ENCODE data around the gene NEMP1. TPM values are rescaled to one million over a fixed set of nuclear protein-coding genes. Genes with fewer than 3 reads are reported as not detected.

NEMP1 gene
- total and polyA plus RNA-seq, 2 of the 8 experiments (the other 6 are each of a cell fraction or from before 2014, with no cell fraction given) = 30.1 to 43.2 TPM

DNA sequence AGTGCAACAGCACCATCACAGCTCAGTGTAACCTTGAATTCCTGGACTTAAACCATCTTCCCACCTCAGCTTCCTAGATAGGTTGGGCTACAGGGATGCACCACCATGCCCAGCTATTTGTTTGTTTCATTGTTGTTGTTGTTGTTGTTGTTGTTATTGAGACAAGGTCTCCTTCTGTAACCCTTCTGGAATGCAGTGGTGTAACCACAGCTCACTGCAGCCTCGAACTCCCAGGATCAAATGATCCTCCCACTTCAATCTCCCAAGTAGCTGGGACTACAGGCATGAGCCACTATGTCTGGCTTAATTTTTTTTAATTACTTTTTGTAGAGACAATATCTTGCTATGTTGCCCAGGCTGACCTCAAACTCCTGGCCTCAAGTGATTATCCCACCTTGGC is 1.2 kb upstream of the NEMP1 start:
- Histone ChIP-seq H4K91ac (replicated peaks; ENCODE audit: insufficient read length, low read length) (no peak overlapping the region), H3K79me2 (ENCODE audit: control insufficient read depth in 1 of 2, insufficient read depth in 2 of 2, low read length in 2 of 2) (peaks cover 0 to 20% of the 10 kb centered on the region in 2 experiments; a peak in 2 of 4 replicates), H2BK12ac (ENCODE audit: low read depth, low read length) (0 out of 2 replicates have a peak overlapping the region, but pooled peaks have one; percentile 33), H3K79me1 (ENCODE audit: low read depth, low read length) (no peaks in the 10 kb centered on the region), H3K18ac (ENCODE audit: extremely low read depth, low read length) (no peak overlapping the region), H3K9me3 (ENCODE audit: insufficient read depth in 2 of 2, low read depth in 1 of 2, low read length in 1 of 2) (no peaks in the 10 kb centered on the region), H2BK5ac (ENCODE audit: low read depth, low read length) (no peak overlapping the region), H3K56ac (replicated peaks; ENCODE audit: insufficient read length, low read depth, low read length) (no peak overlapping the region), H4K20me1 (replicated peaks in 1 of 2; ENCODE audit: control insufficient read depth in 1 of 2, insufficient read depth in 2 of 2, low read length in 2 of 2) (no peaks in the 10 kb centered on the region), H2BK120ac (replicated peaks; ENCODE audit: low read depth, low read length) (no peak overlapping the region), H3K23me2 (ENCODE audit: low read depth, low read length) (peaks cover 3% of the 10 kb centered on the region; the same call in 1 of the 2 replicates), H3K14ac (ENCODE audit: insufficient read length) (no peak overlapping the region), H3K9ac (replicated peaks in 1 of 4; ENCODE audit: extremely low read depth in 1 of 4, low read depth in 3 of 4, low read length in 3 of 4) (no peak overlapping the region), H4K5ac (ENCODE audit: insufficient read length, low read depth, low read length) (no peak overlapping the region), H3K4me1 (replicated peaks in 1 of 4; ENCODE audit: control insufficient read depth in 3 of 4, insufficient read depth in 4 of 4, low read length in 3 of 4) (peaks cover 0 to 3% (median 0%) of the 10 kb centered on the region in 4 experiments; a peak in 1 of 7 replicates), H2BK15ac (ENCODE audit: low read length) (peak overlapping the region; percentile 97; the same call in 1 of the 2 replicates), H3K36me3 (ENCODE audit: control insufficient read depth in 2 of 4, insufficient read depth in 4 of 4, low read length in 3 of 4) (peaks cover 0 to 8% (median 0%) of the 10 kb centered on the region in 4 experiments; a peak in 1 of 8 replicates), H3K23ac (ENCODE audit: insufficient read length) (no peak overlapping the region), H3K4me2 (ENCODE audit: insufficient read depth in 1 of 2, low read depth in 2 of 2, low read length in 2 of 2) (no peak overlapping the region; a peak in 2 of 4 replicates), H4K8ac (ENCODE audit: extremely low read depth, insufficient read depth, low read length) (no peak overlapping the region), H2BK20ac (ENCODE audit: low read length) (no peak overlapping the region), H2AFZ (ENCODE audit: low read length) (no peak overlapping the region), H3K27ac (ENCODE audit: low read depth, low read length) (no peak overlapping the region), H3K4ac (replicated peaks; ENCODE audit: insufficient read length, low read depth, low read length) (no peak overlapping the region), H3K27me3 (replicated peaks in 1 of 4; ENCODE audit: control insufficient read depth in 3 of 4, extremely low read depth in 1 of 4, insufficient read depth in 3 of 4, low read length in 3 of 4) (no peaks in the 10 kb centered on the region), H3K4me3 (ENCODE audit: extremely low read depth in 1 of 4, insufficient read depth in 2 of 4, low read depth in 3 of 4, low read length in 4 of 4) (no peak overlapping the region), H2AK5ac (ENCODE audit: low read depth, low read length) (peak overlapping the region; percentile 26; the same call in 1 of the 2 replicates)
- ChIA-PET CTCF (ENCODE audit: partially characterized antibody) (interaction anchor here (0.6 to 10.3 kb wide), 13 partner anchors 10 to 402 kb away, joined by 3 to 71 read pairs (median 5); partner anchors contain the start of genes NAB2 and STAT6), POLR2A (ENCODE audit: partially characterized antibody) (interaction anchor here (1.0 to 10.9 kb wide), 10 partner anchors 10 to 608 kb away, joined by 3 to 127 read pairs (median 6); partner anchors contain the start of genes LRP1, NAB2 and STAT6)
- FAIRE-seq = no peak
- TF ChIP-seq CBX8 (IDR thresholded peaks at IDR 0.05; ENCODE audit: borderline replicate concordance, low read depth, low read length) = no peak
- TF ChIP-seq TEAD4 (IDR thresholded peaks at IDR 0.05; ENCODE audit: low read depth, low read length) = no peak
- no peak for TF ChIP-seq HDAC2 (IDR thresholded peaks at IDR 0.05; ENCODE audit: borderline replicate concordance in 1 of 2, low read depth in 2 of 2, low read length in 2 of 2)
- no peak for TF ChIP-seq CREB1 (IDR thresholded peaks at IDR 0.05)
- no peak for DNase-seq (ENCODE audit: low read depth in 1 of 2, low spot score in 2 of 2)
- WGBS, 2 experiments (ENCODE audit: extremely low coverage in 1 of 2, insufficient coverage in 1 of 2, insufficient read length in 1 of 2, insufficient replicate concordance in 2 of 2, low coverage in 1 of 2, low lambda C conversion rate in 2 of 2, missing lambda C conversion rate in 1 of 2) = 94% methylated on average over 1 of the region's 1 CpG; no CpG with 5 or more reads in 1 of the 2 experiments
